ENCODE data around the gene DAPK1. TPM values are rescaled to one million over a fixed set of nuclear protein-coding genes. Genes with fewer than 3 reads are reported as not detected.

The DAPK1 gene
- total RNA-seq, 2 donors from 2014 or later: 28.9 to 37.8 TPM

DNA sequence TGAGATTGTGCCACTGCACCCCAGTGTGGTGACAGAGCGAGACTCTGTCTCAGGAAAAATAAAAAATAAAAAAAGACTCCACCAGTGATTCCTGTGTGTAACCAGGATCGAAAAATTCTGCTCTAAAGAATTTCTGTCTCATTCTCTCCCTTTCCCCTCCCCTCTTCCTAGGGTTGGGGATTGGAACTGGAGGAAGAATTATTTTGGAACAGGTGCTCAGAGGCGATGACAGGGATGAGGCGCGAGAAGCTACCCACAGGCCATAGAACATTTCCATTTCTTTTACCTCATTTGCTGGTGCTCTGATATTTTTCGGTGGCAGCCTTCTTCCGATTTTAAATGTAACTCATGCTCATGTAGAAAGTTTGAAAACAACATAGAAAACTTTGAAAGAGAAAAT is 80.1 kb downstream of the DAPK1 start:
- no peak overlapping the region for H3K27ac Mint-ChIP-seq
- no peaks in the 10 kb centered on the region for H3K36me3 Mint-ChIP-seq (ENCODE audit: insufficient read depth in 2 of 2)
- ATAC-seq (replicated peaks in 1 of 2) (no peak), DNase-seq (no peak)
- H3K4me1 Mint-ChIP-seq (ENCODE audit: low read depth): peaks cover 5% of the 10 kb centered on the region
- no peaks in the 10 kb centered on the region for H3K9me3 Mint-ChIP-seq
- H3K27me3 Mint-ChIP-seq (ENCODE audit: low read depth): no peaks in the 10 kb centered on the region
- no peak overlapping the region for H3K4me3 Mint-ChIP-seq

DNA sequence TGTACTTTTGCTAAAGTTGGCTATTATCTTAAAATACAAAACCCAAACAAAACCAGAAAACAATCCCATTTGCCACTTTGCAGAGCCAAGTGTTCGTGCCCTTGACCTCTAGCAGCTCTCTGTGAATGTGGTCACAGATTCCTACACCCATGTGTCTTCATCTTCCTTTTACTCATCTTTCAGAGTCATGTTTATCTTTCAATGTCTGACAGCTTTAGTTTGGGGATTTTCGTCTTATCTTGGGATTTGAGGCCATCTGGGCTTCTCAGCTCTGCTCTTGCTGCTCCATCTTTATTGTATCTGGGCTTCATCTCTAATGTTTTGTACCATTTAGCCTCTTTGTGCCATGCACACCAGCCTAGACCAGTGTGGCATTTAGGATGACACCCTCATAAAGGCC is 81.0 kb downstream of the DAPK1 start:
- ATAC-seq (replicated peaks in 1 of 2) (no peak), DNase-seq (no peak)
- no peaks in the 10 kb centered on the region for H3K27me3 Mint-ChIP-seq (ENCODE audit: low read depth)

DNA sequence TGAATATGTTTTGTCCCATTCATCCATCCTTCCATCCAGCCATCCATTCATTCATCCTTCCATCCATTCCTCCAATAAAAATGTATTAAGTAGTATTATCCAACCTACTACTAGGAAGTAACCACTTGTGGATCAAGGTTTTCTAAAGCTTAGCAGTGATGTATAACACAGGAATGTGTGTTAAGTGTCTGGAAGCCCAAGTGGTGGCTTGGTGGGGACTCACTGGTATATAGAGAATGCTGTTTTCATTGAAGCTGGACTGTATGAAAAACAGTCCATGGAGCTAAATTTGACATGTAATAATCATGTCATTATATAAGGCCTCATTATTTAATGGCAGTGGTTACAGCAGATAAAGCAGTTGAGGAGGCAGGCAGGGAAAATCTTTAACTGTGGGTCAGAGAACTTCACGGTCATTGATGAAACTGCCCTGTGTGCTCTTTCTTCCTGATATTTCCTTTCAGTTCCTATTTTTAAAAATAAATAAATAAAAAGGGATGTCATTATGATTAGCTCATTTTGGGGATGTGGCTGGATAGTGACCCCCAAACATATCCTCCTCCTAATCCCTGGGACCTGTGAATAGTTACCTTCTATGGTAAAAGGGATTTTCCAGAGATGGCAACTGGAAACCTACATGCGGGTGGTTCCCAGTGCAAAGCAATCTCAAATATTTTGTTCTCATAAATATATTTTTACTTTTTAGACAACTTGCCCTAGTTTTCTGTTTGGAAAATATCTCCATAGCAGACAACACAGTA is 82.3 kb downstream of the DAPK1 start:
- Mint-ChIP-seq H3K36me3 (ENCODE audit: insufficient read depth in 2 of 2) (no peaks in the 10 kb centered on the region), H3K9me3 (no peaks in the 10 kb centered on the region), H3K4me1 (ENCODE audit: low read depth) (peaks cover 5% of the 10 kb centered on the region), H3K4me3 (no peak overlapping the region), H3K27me3 (ENCODE audit: low read depth) (no peaks in the 10 kb centered on the region), H3K27ac (no peak overlapping the region)
- ATAC-seq (replicated peaks in 1 of 2): no peak
- no peak for DNase-seq

More for the DNA sequence above, 81.0 kb downstream of the DAPK1 start:
- Mint-ChIP-seq H3K27ac (no peak overlapping the region), H3K9me3 (no peaks in the 10 kb centered on the region), H3K4me3 (no peak overlapping the region), H3K4me1 (ENCODE audit: low read depth) (peaks cover 5% of the 10 kb centered on the region), H3K36me3 (ENCODE audit: insufficient read depth in 2 of 2) (no peaks in the 10 kb centered on the region)

DNA sequence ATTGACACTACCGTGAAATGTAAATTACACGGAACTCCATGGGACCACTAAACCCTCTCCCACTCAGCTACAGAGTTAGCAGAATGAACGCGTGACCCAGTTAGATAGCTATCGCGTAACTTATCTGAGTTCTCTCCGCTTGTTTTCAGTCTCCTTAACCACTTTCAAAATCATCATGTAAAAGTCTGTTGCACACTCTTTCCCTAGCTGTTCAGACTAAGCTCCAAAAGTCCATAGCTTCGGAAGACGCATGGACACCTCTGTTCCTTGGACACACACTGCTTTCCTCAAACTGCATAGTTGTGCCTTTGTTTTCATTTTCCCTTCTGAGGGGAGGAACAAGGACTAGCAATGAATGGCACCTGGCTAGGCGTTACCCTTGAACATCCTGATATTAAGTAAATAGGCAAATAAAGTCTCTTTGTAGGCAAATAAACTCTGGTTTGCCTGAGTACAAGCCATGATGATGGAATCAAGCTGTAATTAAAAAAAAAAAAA is 83.3 kb downstream of the DAPK1 start:
- H3K4me1 Mint-ChIP-seq (ENCODE audit: low read depth): peaks cover 5% of the 10 kb centered on the region
- DNase-seq: no peak
- no peak for ATAC-seq (replicated peaks in 1 of 2)
- no peaks in the 10 kb centered on the region for H3K36me3 Mint-ChIP-seq (ENCODE audit: insufficient read depth in 2 of 2)
- no peaks in the 10 kb centered on the region for H3K27me3 Mint-ChIP-seq (ENCODE audit: low read depth)
- H3K27ac Mint-ChIP-seq: no peak overlapping the region
- no peak overlapping the region for H3K4me3 Mint-ChIP-seq
- no peaks in the 10 kb centered on the region for H3K9me3 Mint-ChIP-seq

DNA sequence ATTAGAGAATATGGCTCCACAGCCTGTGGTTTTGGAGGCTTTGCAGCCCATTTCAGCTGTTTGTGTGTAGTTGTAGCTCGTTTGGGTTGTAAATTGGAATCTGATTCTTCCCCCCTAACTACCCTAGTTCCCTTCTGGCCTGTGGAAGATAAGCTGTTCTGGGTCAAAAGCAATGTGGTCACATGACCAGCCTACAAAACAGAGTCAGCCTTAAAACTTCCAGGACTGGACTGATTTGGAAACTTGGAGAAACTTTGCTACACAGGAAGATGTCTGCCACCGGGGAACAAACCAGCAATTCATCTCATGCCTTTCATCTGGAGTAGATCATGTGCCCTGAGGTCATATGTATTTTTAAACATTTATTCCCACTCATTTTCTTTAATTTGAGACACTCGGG is 83.8 kb downstream of the DAPK1 start:
- Mint-ChIP-seq H3K27ac (no peak overlapping the region), H3K9me3 (no peaks in the 10 kb centered on the region), H3K4me3 (no peak overlapping the region), H3K27me3 (ENCODE audit: low read depth) (no peaks in the 10 kb centered on the region), H3K36me3 (ENCODE audit: insufficient read depth in 2 of 2) (no peaks in the 10 kb centered on the region), H3K4me1 (ENCODE audit: low read depth) (peaks cover 5% of the 10 kb centered on the region)
- ATAC-seq (replicated peaks in 1 of 2): no peak
- DNase-seq: no peak

DNA sequence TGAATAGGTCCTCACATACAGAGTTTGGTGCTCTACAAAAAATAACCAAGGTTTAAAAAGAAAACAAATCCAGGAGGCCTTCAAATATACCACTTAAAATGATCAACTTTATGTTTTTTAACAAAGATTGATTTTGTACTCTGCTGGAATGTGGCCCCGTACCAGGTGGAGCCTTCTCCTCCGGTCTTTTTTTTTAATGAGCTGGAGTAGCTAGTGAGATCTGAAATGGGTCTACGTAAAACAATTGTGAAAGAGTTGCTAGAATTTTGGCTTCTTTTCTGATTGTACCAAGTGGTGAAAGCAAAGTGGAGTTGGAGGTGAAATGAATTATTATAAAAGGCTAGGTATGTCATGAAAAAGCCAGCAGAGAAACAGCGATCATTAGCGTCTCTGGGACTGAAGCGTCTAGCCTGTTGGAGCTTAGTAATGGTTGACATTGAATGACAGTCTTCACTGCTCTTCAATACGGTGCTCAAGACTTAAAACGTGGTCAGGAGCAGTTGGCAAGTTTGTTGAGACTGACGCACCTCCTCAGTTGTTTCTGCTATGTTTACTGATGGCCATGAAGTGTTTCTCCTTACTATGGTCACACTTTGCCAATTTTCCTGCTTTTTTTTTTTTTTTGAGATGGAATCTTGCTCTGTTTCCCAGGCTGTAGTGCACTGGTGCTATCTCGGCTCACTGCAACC is 84.4 kb downstream of the DAPK1 start:
- Mint-ChIP-seq H3K4me3 (no peak overlapping the region), H3K36me3 (ENCODE audit: insufficient read depth in 2 of 2) (no peaks in the 10 kb centered on the region), H3K4me1 (ENCODE audit: low read depth) (peaks cover 5% of the 10 kb centered on the region), H3K27me3 (ENCODE audit: low read depth) (no peaks in the 10 kb centered on the region), H3K27ac (no peak overlapping the region), H3K9me3 (no peaks in the 10 kb centered on the region)
- no peak for ATAC-seq (replicated peaks in 1 of 2)
- DNase-seq: no peak

DNA sequence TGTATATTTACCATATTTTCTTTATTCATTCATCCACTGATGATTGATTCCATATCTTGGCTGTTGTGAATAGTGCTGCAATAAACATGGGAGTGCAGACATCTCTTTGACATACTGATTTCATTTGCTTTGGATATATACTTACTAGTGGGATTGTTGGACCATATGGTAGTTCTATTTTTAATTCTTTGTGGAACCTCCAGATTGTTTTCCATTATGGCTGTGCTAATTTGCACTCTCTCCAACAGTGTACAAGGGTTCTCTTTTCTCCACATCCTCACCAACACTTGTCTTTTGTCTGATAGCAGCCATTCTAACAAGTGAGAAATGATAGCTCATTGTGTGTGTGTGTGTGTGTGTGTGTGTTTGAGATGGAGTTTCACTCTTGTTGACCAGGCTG is 86.7 kb downstream of the DAPK1 start:
- no peak overlapping the region for H3K27ac Mint-ChIP-seq
- no peak overlapping the region for H3K4me3 Mint-ChIP-seq
- no peaks in the 10 kb centered on the region for H3K4me1 Mint-ChIP-seq (ENCODE audit: low read depth)
- no peaks in the 10 kb centered on the region for H3K9me3 Mint-ChIP-seq
- H3K36me3 Mint-ChIP-seq (ENCODE audit: insufficient read depth in 2 of 2): no peaks in the 10 kb centered on the region
- no peak for DNase-seq
- no peaks in the 10 kb centered on the region for H3K27me3 Mint-ChIP-seq (ENCODE audit: low read depth)
- ATAC-seq (replicated peaks in 1 of 2): no peak

DNA sequence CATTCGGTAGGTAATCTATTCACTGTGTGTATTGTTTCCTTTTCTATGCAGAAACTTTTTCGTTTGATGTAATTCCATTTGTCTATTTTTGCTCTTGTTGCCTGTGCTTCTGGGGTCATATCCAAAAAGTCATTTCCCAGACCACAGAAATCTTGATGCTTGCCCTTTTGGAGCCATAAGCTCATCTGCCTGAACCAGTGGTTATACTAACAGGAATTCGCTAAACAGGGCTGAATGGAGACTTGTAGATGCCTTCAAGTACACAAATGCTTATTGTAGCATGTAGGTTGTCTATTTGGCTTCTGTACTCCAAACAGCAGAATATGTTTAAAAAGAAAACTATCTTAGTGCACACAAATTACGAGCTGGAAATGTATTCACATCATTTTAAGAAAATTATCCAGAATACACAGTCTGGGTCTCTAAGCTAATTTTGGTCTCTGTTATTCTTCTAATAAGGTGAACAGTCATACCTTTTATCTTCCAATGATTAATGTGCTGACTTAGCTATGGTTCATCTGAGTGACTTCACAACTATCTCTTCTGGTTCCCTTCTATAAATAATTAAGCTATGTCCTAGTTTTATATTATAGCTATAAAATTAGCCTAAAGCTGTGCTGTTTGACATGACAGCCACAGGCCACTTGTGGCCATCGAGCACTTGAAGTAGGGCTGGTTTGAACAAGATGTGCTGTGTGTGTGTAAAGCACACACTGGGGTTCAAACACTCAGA is 87.6 kb downstream of the DAPK1 start:
- Mint-ChIP-seq H3K27ac (no peak overlapping the region), H3K36me3 (ENCODE audit: insufficient read depth in 2 of 2) (no peaks in the 10 kb centered on the region), H3K27me3 (ENCODE audit: low read depth) (no peaks in the 10 kb centered on the region), H3K9me3 (no peaks in the 10 kb centered on the region), H3K4me1 (ENCODE audit: low read depth) (no peaks in the 10 kb centered on the region), H3K4me3 (no peak overlapping the region)
- DNase-seq (no peak), ATAC-seq (replicated peaks in 1 of 2) (no peak)

DNA sequence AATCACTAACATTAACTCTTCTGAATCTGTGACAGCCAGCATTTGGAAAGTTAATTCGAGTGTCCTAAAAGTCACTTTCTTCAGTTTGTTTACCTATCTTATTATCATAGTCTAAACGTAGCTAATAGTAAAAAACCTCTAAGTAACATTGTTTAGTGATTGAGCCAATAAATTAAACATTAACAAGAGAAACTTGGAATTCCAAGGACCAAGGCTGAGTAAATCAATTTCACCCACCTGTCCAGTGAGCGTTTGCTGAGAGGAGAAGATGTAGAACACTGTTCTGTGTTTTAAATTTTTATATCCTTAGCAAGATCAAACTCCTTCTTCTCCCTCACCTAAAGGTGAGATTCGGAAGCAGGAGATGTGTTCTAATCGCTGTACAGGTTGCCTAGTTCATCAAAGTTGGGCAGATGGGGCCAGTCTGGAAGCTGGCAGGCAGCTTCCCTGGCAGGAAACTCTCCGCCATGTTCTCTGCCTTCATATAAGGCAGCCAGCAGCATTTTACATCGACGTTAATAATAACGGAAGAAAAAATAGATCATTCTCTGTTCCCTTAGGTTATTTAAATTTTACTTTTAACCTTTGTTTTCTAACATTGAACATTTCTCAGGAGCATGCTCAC is 89.2 kb downstream of the DAPK1 start:
- no peak overlapping the region for H3K27ac Mint-ChIP-seq
- H3K4me3 Mint-ChIP-seq: no peak overlapping the region
- ATAC-seq (replicated peaks in 1 of 2): no peak
- H3K9me3 Mint-ChIP-seq: no peaks in the 10 kb centered on the region
- no peaks in the 10 kb centered on the region for H3K27me3 Mint-ChIP-seq (ENCODE audit: low read depth)
- no peaks in the 10 kb centered on the region for H3K4me1 Mint-ChIP-seq (ENCODE audit: low read depth)
- no peak for DNase-seq
- H3K36me3 Mint-ChIP-seq (ENCODE audit: insufficient read depth in 2 of 2): no peaks in the 10 kb centered on the region

DNA sequence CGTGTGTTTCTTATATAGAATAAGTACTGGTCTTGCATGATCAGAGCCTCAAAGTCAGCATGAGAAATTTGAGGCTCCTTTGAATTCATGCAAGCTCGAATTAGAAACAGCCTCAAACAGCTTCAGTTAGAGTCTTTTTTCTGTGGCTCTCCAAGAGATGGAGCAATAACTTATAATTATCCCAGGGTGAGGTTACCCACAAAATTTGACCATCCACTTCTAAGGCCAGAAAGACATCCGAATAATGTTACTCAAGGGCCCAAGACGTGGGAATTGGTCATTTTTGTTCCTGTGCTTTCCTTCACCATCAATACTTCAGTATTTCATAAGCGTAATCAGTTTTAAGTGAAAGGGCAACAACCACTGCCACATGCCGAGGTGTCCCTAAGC is 89.7 kb downstream of the DAPK1 start:
- DNase-seq: no peak
- no peaks in the 10 kb centered on the region for H3K36me3 Mint-ChIP-seq (ENCODE audit: insufficient read depth in 2 of 2)
- no peaks in the 10 kb centered on the region for H3K9me3 Mint-ChIP-seq
- H3K27me3 Mint-ChIP-seq (ENCODE audit: low read depth): no peaks in the 10 kb centered on the region
- H3K4me3 Mint-ChIP-seq: no peak overlapping the region
- ATAC-seq (replicated peaks in 1 of 2): no peak
- H3K27ac Mint-ChIP-seq: no peak overlapping the region
- H3K4me1 Mint-ChIP-seq (ENCODE audit: low read depth): no peaks in the 10 kb centered on the region

DNA sequence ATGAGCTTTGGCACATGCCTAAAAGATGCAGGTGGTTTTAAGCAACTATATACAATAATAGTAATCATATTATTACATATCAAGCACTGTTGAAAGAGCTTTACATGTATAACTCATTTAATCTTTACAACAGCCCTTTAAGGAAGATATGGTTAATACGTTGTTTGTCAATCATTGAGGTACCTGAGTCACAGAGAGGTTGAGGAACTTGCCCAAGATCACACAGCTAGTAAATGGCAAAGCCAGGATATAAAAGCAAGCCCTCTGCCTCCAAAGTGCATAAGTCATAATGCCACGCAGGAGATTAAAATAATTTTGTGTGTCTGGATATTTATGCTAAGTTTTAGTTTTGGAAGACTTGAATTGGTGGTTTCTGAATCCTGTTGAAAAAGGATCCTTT is 90.2 kb downstream of the DAPK1 start:
- ATAC-seq (replicated peaks in 1 of 2) (no peak), DNase-seq (no peak)
- Mint-ChIP-seq H3K36me3 (ENCODE audit: insufficient read depth in 2 of 2) (no peaks in the 10 kb centered on the region), H3K27ac (no peak overlapping the region), H3K27me3 (ENCODE audit: low read depth) (no peaks in the 10 kb centered on the region), H3K4me1 (ENCODE audit: low read depth) (no peaks in the 10 kb centered on the region), H3K4me3 (no peak overlapping the region), H3K9me3 (no peaks in the 10 kb centered on the region)

DNA sequence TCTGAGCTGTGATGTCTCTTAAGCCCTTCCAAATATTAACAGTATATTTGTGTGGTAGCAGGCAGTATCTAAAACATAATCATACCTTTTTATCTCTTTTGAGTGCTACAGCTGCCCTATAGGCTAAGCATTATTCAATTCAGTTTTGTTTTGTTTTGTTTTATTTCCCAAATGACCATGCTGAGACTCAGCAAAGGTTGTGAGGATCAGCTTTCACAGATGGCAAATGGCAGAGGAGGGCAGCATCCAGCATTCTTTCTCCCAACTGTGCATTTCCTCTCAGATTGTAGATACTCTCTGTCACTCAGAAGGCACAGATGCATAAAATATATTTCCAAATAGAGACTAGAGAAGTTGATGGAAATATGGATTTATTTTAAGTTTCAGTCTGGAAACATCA is 90.7 kb downstream of the DAPK1 start:
- DNase-seq (no peak), ATAC-seq (replicated peaks in 1 of 2) (no peak)
- H3K36me3 Mint-ChIP-seq (ENCODE audit: insufficient read depth in 2 of 2): no peaks in the 10 kb centered on the region
- no peaks in the 10 kb centered on the region for H3K9me3 Mint-ChIP-seq
- no peak overlapping the region for H3K4me3 Mint-ChIP-seq
- H3K27me3 Mint-ChIP-seq (ENCODE audit: low read depth): no peaks in the 10 kb centered on the region
- H3K27ac Mint-ChIP-seq: no peak overlapping the region
- H3K4me1 Mint-ChIP-seq (ENCODE audit: low read depth): no peaks in the 10 kb centered on the region

DNA sequence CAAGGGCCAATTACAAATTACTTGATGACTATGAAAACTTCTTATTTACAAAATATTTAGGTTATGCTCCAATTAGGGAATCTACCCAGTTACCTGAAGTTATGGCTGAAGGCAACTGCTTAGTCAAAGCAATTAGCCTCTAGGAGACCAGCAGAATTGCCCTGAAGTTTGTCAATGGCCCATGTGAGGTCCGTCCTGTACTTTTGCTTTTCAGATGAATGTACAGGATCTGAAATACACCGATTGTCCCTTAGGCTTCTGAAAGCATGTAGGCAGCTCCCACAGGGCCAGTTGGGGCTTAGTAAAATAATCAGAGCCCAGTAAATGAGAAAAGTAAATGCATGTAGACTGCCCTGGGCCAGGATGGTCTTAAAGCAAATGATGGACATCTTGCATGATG is 93.3 kb downstream of the DAPK1 start:
- DNase-seq: no peak
- H3K4me3 Mint-ChIP-seq: no peak overlapping the region
- no peaks in the 10 kb centered on the region for H3K9me3 Mint-ChIP-seq
- no peak overlapping the region for H3K27ac Mint-ChIP-seq
- no peak for ATAC-seq (replicated peaks in 1 of 2)
- no peaks in the 10 kb centered on the region for H3K4me1 Mint-ChIP-seq (ENCODE audit: low read depth)
- no peaks in the 10 kb centered on the region for H3K36me3 Mint-ChIP-seq (ENCODE audit: insufficient read depth in 2 of 2)
- H3K27me3 Mint-ChIP-seq (ENCODE audit: low read depth): no peaks in the 10 kb centered on the region
